HepG2 (cell line): Measurements from ENCODE around the gene NAIF1. TPM values are rescaled to one million over a fixed set of nuclear protein-coding genes. Genes with fewer than 3 reads are reported as not detected.

ENCODE experiments used
- ATAC-seq: fragments of 200-7000 bp; cut with Tn5 transposase; 3 replicates; pipeline ENCODE4 v1.9.1; 2020; ENCODE audit warnings: mild to moderate bottlenecking, moderate library complexity
- BruUV-seq: library from RNA; stranded (reverse); fragments of 400-500 nt; replicated peaks from 2 replicates; lab custom pipeline; 2021; lab: Mats Ljungman, UMichigan
- CTCF ChIA-PET: fragments of 300-600 bp; formaldehyde crosslinking; extraction: SDS; loops from one replicate; lab custom pipeline; 2021; ENCODE audit warnings: low total read pairs, inconsistent platforms, low intra/inter-chr PET ratio; lab: Yijun Ruan, JAX
- POLR2A ChIA-PET: fragments of 350-600 bp; sonication (Branson Sonifier 250); formaldehyde crosslinking; loops from one replicate; lab custom pipeline; 2020; ENCODE audit warnings: antibody characterized with exemption, inconsistent platforms; lab: Yijun Ruan, JAX
- DNase-seq: peaks from one replicate; pipeline ENCODE4 v3.0.0-alpha.2; 2015; ENCODE audit warnings: low spot score
- FAIRE-seq: peaks from 3 replicates; lab custom pipeline; 2011; peaks lifted over from hg19 to GRCh38; lab: Jason Lieb, UNC
- H2AFZ ChIP-seq: one replicate; pipeline ENCODE4 v1.6.1; 2011; ENCODE audit warnings: low read length, inconsistent platforms
- H3K27ac ChIP-seq: fragments of 300-600 bp; 3 replicates; pipeline ENCODE4 v1.8.0; 2011; ENCODE audit warnings: mixed run types, mild to moderate bottlenecking, mixed read lengths, low read length, inconsistent platforms; ENCODE audit not compliant: insufficient read depth; ENCODE audit errors: extremely low read length
- H3K27me3 ChIP-seq, 2 experiments: fragments of 200-600 bp in 1 of 2; 2 replicates in 1 of 2; 3 replicates in 1 of 2; pipeline versions ENCODE4 v1.6.0 to v1.8.0; 2011; ENCODE audit warnings: low read length in 2 of 2, mild to moderate bottlenecking in 2 of 2, moderate library complexity in 2 of 2, inconsistent platforms in 1 of 2; ENCODE audit not compliant: insufficient read depth in 2 of 2, control insufficient read depth in 1 of 2
- H3K36me3 ChIP-seq, 2 experiments: fragments of 200-600 bp in 1 of 2; replicated peaks in 1 of 2; 2 replicates in 1 of 2; 3 replicates in 1 of 2; pipeline versions ENCODE4 v1.5.1 to v1.8.0; 2011; ENCODE audit warnings: low read length in 2 of 2, inconsistent platforms in 1 of 2; ENCODE audit not compliant: insufficient read depth in 2 of 2, control insufficient read depth in 1 of 2
- H3K4me1 ChIP-seq: 2 replicates; pipeline ENCODE4 v1.5.1; 2012; ENCODE audit warnings: low read length, inconsistent platforms; ENCODE audit not compliant: insufficient read depth
- H3K4me2 ChIP-seq: 2 replicates; pipeline ENCODE4 v1.6.0; 2011; ENCODE audit warnings: low read depth, low read length, inconsistent platforms
- H3K4me3 ChIP-seq, 3 experiments: fragments of 200-600 bp in 1 of 3; sonication (generic), shearing (Covaris generic) in 1 of 3; replicated peaks in 1 of 3; 2 replicates each; pipeline ENCODE4 v1.5.1; 2011 to 2016; ENCODE audit warnings: low read length in 3 of 3, inconsistent platforms in 2 of 3, low read depth in 2 of 3, mild to moderate bottlenecking in 2 of 3, control low read depth in 1 of 3, mixed read lengths in 1 of 3; ENCODE audit not compliant: insufficient read depth in 1 of 3
- H3K79me2 ChIP-seq: one replicate; pipeline ENCODE4 v1.6.1; 2011; ENCODE audit warnings: low read length, inconsistent platforms; ENCODE audit not compliant: insufficient read depth
- H3K9ac ChIP-seq: 2 replicates; pipeline ENCODE4 v1.6.0; 2011; ENCODE audit warnings: mild to moderate bottlenecking, low read depth, low read length, inconsistent platforms; ENCODE audit not compliant: insufficient read depth
- H3K9me3 ChIP-seq: 2 replicates; pipeline ENCODE4 v1.5.1; 2012; ENCODE audit warnings: mild to moderate bottlenecking, low read length
- H4K20me1 ChIP-seq: 2 replicates; pipeline ENCODE4 v1.6.0; 2011; ENCODE audit warnings: inconsistent platforms, mild to moderate bottlenecking, low read length, moderate library complexity; ENCODE audit not compliant: insufficient read depth
- KLF9 ChIP-seq: IDR thresholded peaks from 2 replicates; pipeline ENCODE4 v1.6.1; 2016; ENCODE audit warnings: low read depth
- POLR2AphosphoS5 ChIP-seq: IDR thresholded peaks from 2 replicates; pipeline ENCODE4 v1.6.1; 2012; ENCODE audit warnings: low read depth, low read length
- RORA ChIP-seq: sonication (generic); formaldehyde crosslinking; IDR thresholded peaks from 2 replicates; pipeline ENCODE4 v1.5.0; 2020; ENCODE audit warnings: mild to moderate bottlenecking, missing genetic modification reagents, moderate library complexity
- SOX6 ChIP-seq, 2 experiments: fragments of 450-650 bp in 1 of 2; sonication (generic) in 1 of 2; formaldehyde crosslinking in 1 of 2; IDR thresholded peaks; 2 replicates each; pipeline versions ENCODE4 v1.4.0 to v1.6.1; 2017 to 2020; ENCODE audit warnings: antibody characterized with exemption in 1 of 2, mild to moderate bottlenecking in 1 of 2, missing genetic modification reagents in 1 of 2
- ZFP1 ChIP-seq: IDR thresholded peaks from 2 replicates; pipeline ENCODE4 v1.6.1; 2016
- ZNF274 ChIP-seq: sonication (generic); formaldehyde crosslinking; IDR thresholded peaks from 2 replicates; pipeline ENCODE4 v1.5.1; 2020; ENCODE audit warnings: mild to moderate bottlenecking, missing genetic modification reagents
- ZNF558 ChIP-seq: sonication (generic); formaldehyde crosslinking; IDR thresholded peaks from 2 replicates; pipeline ENCODE4 v1.9.0; 2022; ENCODE audit warnings: mild to moderate bottlenecking, missing genetic modification reagents, borderline replicate concordance
- ZNF589 ChIP-seq: sonication (generic); formaldehyde crosslinking; conservative IDR thresholded peaks from 2 replicates; pipeline ENCODE4 v1.8.0; 2022; ENCODE audit warnings: mild to moderate bottlenecking, moderate library complexity, missing genetic modification reagents
- ZNF615 ChIP-seq: sonication (generic); formaldehyde crosslinking; IDR thresholded peaks from 2 replicates; pipeline ENCODE4 v1.5.0; 2020; ENCODE audit warnings: mild to moderate bottlenecking, missing genetic modification reagents, borderline replicate concordance
- ZNF839 ChIP-seq: sonication (generic); formaldehyde crosslinking; IDR thresholded peaks from 2 replicates; pipeline ENCODE4 v1.4.0; 2020; ENCODE audit warnings: missing genetic modification reagents, mild to moderate bottlenecking, borderline replicate concordance
- WGBS: methylation state at CpG from one replicate; pipeline ENCODE4 v1.1.6; 2017; ENCODE audit warnings: low lambda C conversion rate; 5-methylcytosine and 5-hydroxymethylcytosine counted together
- in situ Hi-C: cut with HindIII; loops from 2 replicates; pipeline ENCODE4 v1.10.0; 2017; ENCODE audit warnings: low pct_unique_long_range_greater_than_20kb; ENCODE audit not compliant: extremely low pct_ligation_motif_present
- intact Hi-C: fragments of 100-400 bp; cut with micrococcal nuclease; formaldehyde crosslinking; loops from one replicate; pipeline ENCODE4 v1.10.0; 2022; ENCODE audit not compliant: unreplicated experiment
- polyA plus RNA-seq, 8 experiments: library from polyadenylated mRNA; depleted of rRNA in 3 of 8; stranded (reverse) in 7 of 8; unstranded in 1 of 8; fragments of >200 nt; fragmentation: Illumina TruSeq in 4 of 8; extraction: Trizol in 4 of 8; gene quantifications; 2 replicates each; pipeline versions ENCODE4 v1.2.1 to v1.2.3, GENCODE V29; 2011 to 2016; ENCODE audit warnings: low read depth in 4 of 8, missing spikeins in 1 of 8, mixed read lengths in 1 of 8; ENCODE audit not compliant: insufficient read depth in 1 of 8
- total RNA-seq, 5 experiments: library from RNA; depleted of rRNA; stranded (reverse); fragments of >200 nt; fragmentation: Illumina TruSeq; extraction: Trizol; gene quantifications; 2 replicates each; pipeline ENCODE4 v1.2.3, GENCODE V29; 2016; ENCODE audit warnings: low read depth in 1 of 5
- TF ChIP-seq, protein P1 (sequence below): IDR thresholded peaks from 2 replicates; pipeline ENCODE4 v1.6.1; 2016; ENCODE audit warnings: control low read depth
- TF ChIP-seq, protein P2 (sequence below): sonication (generic); formaldehyde crosslinking; IDR thresholded peaks from 2 replicates; pipeline ENCODE4 v1.5.0; 2020; ENCODE audit warnings: mild to moderate bottlenecking, missing genetic modification reagents

Gene NAIF1
- total and polyA plus RNA-seq, 2 of the 13 experiments (the other 11 are each of a cell fraction or from before 2014, with no cell fraction given): 6.0 to 6.9 TPM

DNA sequence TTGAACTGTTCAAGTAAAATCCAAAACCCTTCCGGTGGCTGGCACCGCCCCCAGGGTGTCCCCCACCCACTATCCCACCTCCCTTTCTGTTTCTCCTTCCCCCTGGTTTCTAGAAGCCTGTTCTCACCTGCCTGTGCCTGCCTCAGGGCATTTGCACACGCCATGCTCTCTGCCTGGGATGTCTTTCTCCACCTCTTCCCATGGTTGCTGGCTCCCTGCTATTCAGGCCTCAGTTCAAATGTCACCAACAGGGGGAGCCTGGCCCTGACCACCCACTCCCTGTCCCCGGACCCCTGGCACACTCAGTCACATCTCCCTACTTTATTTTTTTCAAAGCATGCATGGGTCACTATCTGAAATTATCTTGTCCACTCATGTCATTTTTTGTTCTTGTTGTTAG is 46.4 kb downstream of the NAIF1 start (continued):
- TF ChIP-seq ZNF615 (CRISPR knock-in tag) (no peak), ZFP1 (CRISPR knock-in tag) (no peak), RORA (no peak), ZNF558 (no peak), ZNF589 (CRISPR knock-in tag) (no peak), KLF9 (CRISPR knock-in tag) (no peak), POLR2AphosphoS5 (no peak)

DNA sequence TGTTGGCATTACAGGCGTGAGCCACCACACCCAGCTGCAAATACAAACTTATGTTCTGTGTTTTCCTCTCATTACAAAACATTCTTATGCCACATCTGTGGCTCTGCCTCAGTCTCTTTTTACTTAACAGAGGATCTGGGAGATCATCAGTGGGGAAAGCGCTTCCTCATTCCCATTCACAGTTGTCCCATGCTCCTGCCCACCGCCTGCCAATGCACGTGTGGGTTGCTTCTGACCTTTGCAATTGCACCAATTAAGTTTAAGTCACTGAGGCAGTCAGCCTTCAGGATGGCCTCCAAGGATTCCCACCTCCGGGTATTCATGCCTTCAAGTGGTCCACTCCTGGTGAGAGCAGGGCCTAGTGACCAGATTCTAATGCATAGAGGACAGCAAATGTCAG is 51.4 kb downstream of the NAIF1 start:
- TF ChIP-seq, protein P1, sequence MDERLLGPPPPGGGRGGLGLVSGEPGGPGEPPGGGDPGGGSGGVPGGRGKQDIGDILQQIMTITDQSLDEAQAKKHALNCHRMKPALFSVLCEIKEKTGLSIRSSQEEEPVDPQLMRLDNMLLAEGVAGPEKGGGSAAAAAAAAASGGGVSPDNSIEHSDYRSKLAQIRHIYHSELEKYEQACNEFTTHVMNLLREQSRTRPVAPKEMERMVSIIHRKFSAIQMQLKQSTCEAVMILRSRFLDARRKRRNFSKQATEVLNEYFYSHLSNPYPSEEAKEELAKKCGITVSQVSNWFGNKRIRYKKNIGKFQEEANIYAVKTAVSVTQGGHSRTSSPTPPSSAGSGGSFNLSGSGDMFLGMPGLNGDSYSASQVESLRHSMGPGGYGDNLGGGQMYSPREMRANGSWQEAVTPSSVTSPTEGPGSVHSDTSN (CRISPR knock-in tag): no peak
- TF ChIP-seq SOX6 (IDR thresholded peaks at IDR 0.05) (no peak), SOX6 (CRISPR knock-in tag; IDR thresholded peaks at IDR 0.05) (no peak), ZNF274 (CRISPR knock-in tag) (no peak), ZNF839 (CRISPR knock-in tag) (no peak)
- TF ChIP-seq, protein P2, sequence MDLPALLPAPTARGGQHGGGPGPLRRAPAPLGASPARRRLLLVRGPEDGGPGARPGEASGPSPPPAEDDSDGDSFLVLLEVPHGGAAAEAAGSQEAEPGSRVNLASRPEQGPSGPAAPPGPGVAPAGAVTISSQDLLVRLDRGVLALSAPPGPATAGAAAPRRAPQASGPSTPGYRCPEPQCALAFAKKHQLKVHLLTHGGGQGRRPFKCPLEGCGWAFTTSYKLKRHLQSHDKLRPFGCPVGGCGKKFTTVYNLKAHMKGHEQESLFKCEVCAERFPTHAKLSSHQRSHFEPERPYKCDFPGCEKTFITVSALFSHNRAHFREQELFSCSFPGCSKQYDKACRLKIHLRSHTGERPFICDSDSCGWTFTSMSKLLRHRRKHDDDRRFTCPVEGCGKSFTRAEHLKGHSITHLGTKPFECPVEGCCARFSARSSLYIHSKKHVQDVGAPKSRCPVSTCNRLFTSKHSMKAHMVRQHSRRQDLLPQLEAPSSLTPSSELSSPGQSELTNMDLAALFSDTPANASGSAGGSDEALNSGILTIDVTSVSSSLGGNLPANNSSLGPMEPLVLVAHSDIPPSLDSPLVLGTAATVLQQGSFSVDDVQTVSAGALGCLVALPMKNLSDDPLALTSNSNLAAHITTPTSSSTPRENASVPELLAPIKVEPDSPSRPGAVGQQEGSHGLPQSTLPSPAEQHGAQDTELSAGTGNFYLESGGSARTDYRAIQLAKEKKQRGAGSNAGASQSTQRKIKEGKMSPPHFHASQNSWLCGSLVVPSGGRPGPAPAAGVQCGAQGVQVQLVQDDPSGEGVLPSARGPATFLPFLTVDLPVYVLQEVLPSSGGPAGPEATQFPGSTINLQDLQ (CRISPR knock-in tag): no peak
- no peak overlapping the region for H3K27ac ChIP-seq
- 43% methylated on average over 5 of the region's 5 CpGs for WGBS
- H4K20me1 ChIP-seq: no peaks in the 10 kb centered on the region
- in situ Hi-C loops: no loop called here
- H3K4me1 ChIP-seq: peaks cover 34% of the 10 kb centered on the region
- intact Hi-C loops: no loop called here
- no peak overlapping the region for H3K4me3 ChIP-seq
- no peak for FAIRE-seq
- CTCF ChIA-PET: no interaction called here
- ATAC-seq: no peak
- no peak overlapping the region for H3K4me2 ChIP-seq
- POLR2A ChIA-PET: no interaction called here
- no TSS peak for BruUV-seq
- no peaks in the 10 kb centered on the region for H3K79me2 ChIP-seq
- no peak for DNase-seq
- H3K27me3 ChIP-seq: 0 out of 5 replicates have a peak, but pooled peaks cover 0 to 4% of the 10 kb centered on the region in 2 experiments
- no peak overlapping the region for H3K9ac ChIP-seq
- no peak overlapping the region for H2AFZ ChIP-seq
- H3K9me3 ChIP-seq: no peaks in the 10 kb centered on the region
- no peaks in the 10 kb centered on the region for H3K36me3 ChIP-seq

Other genes with a start within 250 kb of the NAIF1 start
- 0.02 TPM in 1 of 2 replicates, not detected in the other for gene ENG, start 212.7 kb downstream of the NAIF1 start, total RNA-seq (2016; rRNA removed; fragmentation: Illumina TruSeq; extraction: Trizol)
- 1.1 and 1.4 TPM in 2 replicates for gene ENG, start 212.7 kb downstream of the NAIF1 start, polyA plus RNA-seq (2011; rRNA removed)
- gene AK1, start 189.6 kb downstream of the NAIF1 start, total RNA-seq (2016; rRNA removed; fragmentation: Illumina TruSeq; extraction: Trizol): 25.7 and 32.8 TPM in 2 replicates
- 19.1 and 28.5 TPM in 2 replicates for gene AK1, start 189.6 kb downstream of the NAIF1 start, polyA plus RNA-seq (2011; rRNA removed)
- gene ST6GALNAC6, start 167.7 kb downstream of the NAIF1 start, total RNA-seq (2016; rRNA removed; fragmentation: Illumina TruSeq; extraction: Trizol): 16.7 and 18.5 TPM in 2 replicates
- gene ST6GALNAC6, start 167.7 kb downstream of the NAIF1 start, polyA plus RNA-seq (2011; rRNA removed): 65.4 and 103 TPM in 2 replicates
- gene ST6GALNAC4, start 150.3 kb downstream of the NAIF1 start, total RNA-seq (2016; rRNA removed; fragmentation: Illumina TruSeq; extraction: Trizol): 14.8 and 18.8 TPM in 2 replicates
- gene ST6GALNAC4, start 150.3 kb downstream of the NAIF1 start, polyA plus RNA-seq (2011; rRNA removed): 27.7 and 36.4 TPM in 2 replicates
- 0.20 TPM in 1 of 2 replicates, not detected in the other for gene PIP5KL1, start 136.5 kb downstream of the NAIF1 start, total RNA-seq (2016; rRNA removed; fragmentation: Illumina TruSeq; extraction: Trizol)
- gene PIP5KL1, start 136.5 kb downstream of the NAIF1 start, polyA plus RNA-seq (2011; rRNA removed): 0.44 and 0.49 TPM in 2 replicates
- 17.5 and 24.8 TPM in 2 replicates for gene DPM2, start 129.5 kb downstream of the NAIF1 start, total RNA-seq (2016; rRNA removed; fragmentation: Illumina TruSeq; extraction: Trizol)
- 35.3 and 38.6 TPM in 2 replicates for gene DPM2, start 129.5 kb downstream of the NAIF1 start, polyA plus RNA-seq (2011; rRNA removed)
- gene EEIG1, start 86.3 kb downstream of the NAIF1 start, total RNA-seq (2016; rRNA removed; fragmentation: Illumina TruSeq; extraction: Trizol): 16.1 and 16.6 TPM in 2 replicates
- 25.2 and 30.1 TPM in 2 replicates for gene EEIG1, start 86.3 kb downstream of the NAIF1 start, polyA plus RNA-seq (2011; rRNA removed)
- gene SLC25A25, start 912 bp upstream of the NAIF1 start, total RNA-seq (2016; rRNA removed; fragmentation: Illumina TruSeq; extraction: Trizol): 18.5 and 24.8 TPM in 2 replicates
- gene SLC25A25, start 912 bp upstream of the NAIF1 start, polyA plus RNA-seq (2011; rRNA removed): 10.5 and 16.7 TPM in 2 replicates
- 68.5 and 79.8 TPM in 2 replicates for gene PTGES2, start 60.4 kb upstream of the NAIF1 start, total RNA-seq (2016; rRNA removed; fragmentation: Illumina TruSeq; extraction: Trizol)
- 63.7 and 67.2 TPM in 2 replicates for gene PTGES2, start 60.4 kb upstream of the NAIF1 start, polyA plus RNA-seq (2011; rRNA removed)
- 0.34 and 0.38 TPM in 2 replicates for gene LCN2, start 82.1 kb upstream of the NAIF1 start, total RNA-seq (2016; rRNA removed; fragmentation: Illumina TruSeq; extraction: Trizol)
- 1.4 and 2.3 TPM in 2 replicates for gene LCN2, start 82.1 kb upstream of the NAIF1 start, polyA plus RNA-seq (2011; rRNA removed)
- gene BBLN, start 92.9 kb upstream of the NAIF1 start, total RNA-seq (2016; rRNA removed; fragmentation: Illumina TruSeq; extraction: Trizol): 22.2 and 33.1 TPM in 2 replicates
- gene BBLN, start 92.9 kb upstream of the NAIF1 start, polyA plus RNA-seq (2011; rRNA removed): 27.6 and 29.5 TPM in 2 replicates
- 25.8 and 30.6 TPM in 2 replicates for gene CIZ1, start 124.3 kb upstream of the NAIF1 start, total RNA-seq (2016; rRNA removed; fragmentation: Illumina TruSeq; extraction: Trizol)
- gene CIZ1, start 124.3 kb upstream of the NAIF1 start, polyA plus RNA-seq (2011; rRNA removed): 50.3 and 54.7 TPM in 2 replicates
- gene DNM1, start 136.1 kb upstream of the NAIF1 start, total RNA-seq (2016; rRNA removed; fragmentation: Illumina TruSeq; extraction: Trizol): 0.13 and 0.15 TPM in 2 replicates
- gene DNM1, start 136.1 kb upstream of the NAIF1 start, polyA plus RNA-seq (2011; rRNA removed): 0.58 and 0.91 TPM in 2 replicates
- gene GOLGA2, start 208.7 kb upstream of the NAIF1 start, total RNA-seq (2016; rRNA removed; fragmentation: Illumina TruSeq; extraction: Trizol): 35.4 and 45.8 TPM in 2 replicates
- 43.0 and 45.3 TPM in 2 replicates for gene GOLGA2, start 208.7 kb upstream of the NAIF1 start, polyA plus RNA-seq (2011; rRNA removed)
- gene SWI5, start 209.0 kb upstream of the NAIF1 start, total RNA-seq (2016; rRNA removed; fragmentation: Illumina TruSeq; extraction: Trizol): 39.2 and 46.5 TPM in 2 replicates
- 41.0 and 48.7 TPM in 2 replicates for gene SWI5, start 209.0 kb upstream of the NAIF1 start, polyA plus RNA-seq (2011; rRNA removed)